ENCODE results near the gene ZSCAN26. TPM values are rescaled to one million over a fixed set of nuclear protein-coding genes. Genes with fewer than 3 reads are reported as not detected.
A peak's percentile ranks its signal among the peaks of the same experiment; 100 is the strongest.

Gene ZSCAN26
- total RNA-seq, 2 donors from 2014 or later = 8.2 to 22.8 TPM

DNA sequence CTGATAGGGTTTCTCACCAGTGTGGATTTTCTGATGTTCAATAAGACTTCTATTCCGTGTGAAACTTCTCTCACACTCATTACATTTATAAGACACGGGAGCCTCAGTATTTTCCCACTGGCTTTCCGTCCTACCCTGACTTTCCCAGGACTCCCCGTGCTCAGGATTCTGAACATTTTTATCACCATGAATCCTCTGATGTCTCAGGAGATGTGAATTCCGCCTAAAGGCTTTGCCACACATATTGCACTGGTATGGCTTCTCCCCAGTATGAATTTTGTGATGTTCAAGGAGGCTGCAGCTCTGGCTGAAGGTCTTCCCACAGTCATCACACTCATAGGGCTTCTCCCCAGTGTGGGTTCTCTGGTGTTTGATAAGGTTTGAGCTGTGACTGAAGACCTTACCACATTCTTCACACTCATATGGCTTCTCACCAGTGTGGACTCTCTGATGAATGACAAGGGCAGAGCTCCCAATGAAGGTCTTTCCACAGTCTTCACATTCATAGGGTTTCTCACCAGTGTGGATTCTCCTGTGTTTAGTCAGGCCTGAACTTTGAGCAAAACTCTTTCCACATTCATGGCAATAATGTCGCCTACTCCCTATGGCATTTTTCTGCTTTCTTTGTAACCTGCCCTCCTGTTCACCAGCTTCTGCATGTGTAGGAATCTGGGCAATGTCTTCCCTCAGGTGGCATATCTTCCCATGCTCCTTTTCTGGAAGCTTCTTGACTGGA, 21.6 kb upstream of the ZSCAN26 start:
- TF ChIP-seq, protein P1, sequence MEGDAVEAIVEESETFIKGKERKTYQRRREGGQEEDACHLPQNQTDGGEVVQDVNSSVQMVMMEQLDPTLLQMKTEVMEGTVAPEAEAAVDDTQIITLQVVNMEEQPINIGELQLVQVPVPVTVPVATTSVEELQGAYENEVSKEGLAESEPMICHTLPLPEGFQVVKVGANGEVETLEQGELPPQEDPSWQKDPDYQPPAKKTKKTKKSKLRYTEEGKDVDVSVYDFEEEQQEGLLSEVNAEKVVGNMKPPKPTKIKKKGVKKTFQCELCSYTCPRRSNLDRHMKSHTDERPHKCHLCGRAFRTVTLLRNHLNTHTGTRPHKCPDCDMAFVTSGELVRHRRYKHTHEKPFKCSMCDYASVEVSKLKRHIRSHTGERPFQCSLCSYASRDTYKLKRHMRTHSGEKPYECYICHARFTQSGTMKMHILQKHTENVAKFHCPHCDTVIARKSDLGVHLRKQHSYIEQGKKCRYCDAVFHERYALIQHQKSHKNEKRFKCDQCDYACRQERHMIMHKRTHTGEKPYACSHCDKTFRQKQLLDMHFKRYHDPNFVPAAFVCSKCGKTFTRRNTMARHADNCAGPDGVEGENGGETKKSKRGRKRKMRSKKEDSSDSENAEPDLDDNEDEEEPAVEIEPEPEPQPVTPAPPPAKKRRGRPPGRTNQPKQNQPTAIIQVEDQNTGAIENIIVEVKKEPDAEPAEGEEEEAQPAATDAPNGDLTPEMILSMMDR (IDR thresholded peaks at IDR 0.05) = no peak
- TF ChIP-seq POLR2A (IDR thresholded peaks at IDR 0.05) = no peak
- 83 to 90% methylated on average over 6 of the region's 6 CpGs for WGBS, 2 donors
- intact Hi-C loops (cut with DNase I) = no loop called here

DNA sequence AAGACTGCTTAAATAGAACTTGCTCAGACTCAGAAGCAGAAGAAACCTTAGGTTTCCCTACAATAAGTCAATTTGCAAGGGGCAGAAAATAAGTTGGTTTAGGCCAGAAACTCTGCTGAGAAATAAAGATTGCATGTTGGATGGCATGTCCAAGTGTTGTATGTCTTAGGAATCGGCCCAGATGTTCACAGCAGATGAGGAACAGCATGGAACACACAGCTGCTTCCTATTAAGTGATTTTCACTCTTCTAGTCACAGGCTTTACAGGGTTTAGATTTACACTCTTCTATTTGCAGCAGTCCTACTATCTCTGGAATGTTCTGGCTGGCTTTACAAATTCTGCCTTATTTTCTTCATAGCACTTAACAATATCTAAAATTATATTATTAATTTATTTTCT, 18.0 kb upstream of the ZSCAN26 start:
- Histone ChIP-seq H3K4me1 (peaks cover 14% of the 10 kb centered on the region), H3K4me3 (no peak overlapping the region), H3K36me3 (replicated peaks in 1 of 2; ENCODE audit: insufficient read depth in 1 of 2, low read depth in 2 of 2) (peaks cover 0 to 6% of the 10 kb centered on the region in 2 donors), H3K9me3 (no peaks in the 10 kb centered on the region), H3K27ac (no peak overlapping the region), H3K27me3 (no peaks in the 10 kb centered on the region)
- DNase-seq = no peak
- intact Hi-C loops (cut with DNase I) = no loop called here
- WGBS, 2 donors = 76 to 78% methylated on average over 1 of the region's 1 CpG
- TF ChIP-seq, protein P1 (IDR thresholded peaks at IDR 0.05) = no peak
- no peak for TF ChIP-seq POLR2A (IDR thresholded peaks at IDR 0.05)
- ATAC-seq = no peak

More for the DNA sequence above, 21.6 kb upstream of the ZSCAN26 start:
- H3K9me3 ChIP-seq = no peaks in the 10 kb centered on the region
- no peak overlapping the region for H3K27ac ChIP-seq
- H3K4me3 ChIP-seq = no peak overlapping the region
- DNase-seq = no peak
- H3K27me3 ChIP-seq = no peaks in the 10 kb centered on the region
- peaks cover 0 to 6% of the 10 kb centered on the region in 2 donors for H3K36me3 ChIP-seq (replicated peaks in 1 of 2; ENCODE audit: insufficient read depth in 1 of 2, low read depth in 2 of 2)
- ATAC-seq = no peak
- peaks cover under 1% of the 10 kb centered on the region for H3K4me1 ChIP-seq

DNA sequence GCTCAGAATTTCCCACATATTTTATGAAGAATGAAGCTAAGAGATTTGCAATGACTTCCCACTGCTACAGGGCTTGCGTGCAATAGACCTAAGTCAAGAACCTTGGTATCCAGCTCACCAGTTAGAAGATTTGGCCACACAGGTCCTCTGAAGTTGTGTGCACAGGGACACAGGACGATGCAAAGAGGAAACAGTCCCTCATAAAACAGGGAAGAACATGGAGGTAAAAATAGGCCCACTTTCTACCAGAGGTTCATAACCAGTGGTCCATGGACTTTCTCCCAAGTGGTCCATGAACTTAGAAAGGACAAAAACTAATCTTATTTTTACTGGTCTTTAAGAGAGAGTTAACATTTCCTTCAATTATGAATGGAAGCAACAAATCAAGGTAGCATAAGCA, 16.2 kb upstream of the ZSCAN26 start:
- Histone ChIP-seq H3K27me3 (no peaks in the 10 kb centered on the region), H3K9me3 (no peaks in the 10 kb centered on the region), H3K4me3 (no peak overlapping the region), H3K4me1 (peaks cover 14% of the 10 kb centered on the region), H3K27ac (no peak overlapping the region), H3K36me3 (replicated peaks in 1 of 2; ENCODE audit: insufficient read depth in 1 of 2, low read depth in 2 of 2) (peaks cover 0 to 2% of the 10 kb centered on the region in 2 donors)
- ATAC-seq (no peak), DNase-seq (no peak)
- 62 to 80% methylated on average over 2 of the region's 2 CpGs for WGBS, 2 donors
- intact Hi-C loops (cut with DNase I) = loop anchor here (10.0 kb wide), 1 partner anchor 126 kb away; the partner anchor contains the start of gene ZSCAN16
- TF ChIP-seq, protein P1 (IDR thresholded peaks at IDR 0.05) = no peak
- TF ChIP-seq POLR2A (IDR thresholded peaks at IDR 0.05) = no peak

DNA sequence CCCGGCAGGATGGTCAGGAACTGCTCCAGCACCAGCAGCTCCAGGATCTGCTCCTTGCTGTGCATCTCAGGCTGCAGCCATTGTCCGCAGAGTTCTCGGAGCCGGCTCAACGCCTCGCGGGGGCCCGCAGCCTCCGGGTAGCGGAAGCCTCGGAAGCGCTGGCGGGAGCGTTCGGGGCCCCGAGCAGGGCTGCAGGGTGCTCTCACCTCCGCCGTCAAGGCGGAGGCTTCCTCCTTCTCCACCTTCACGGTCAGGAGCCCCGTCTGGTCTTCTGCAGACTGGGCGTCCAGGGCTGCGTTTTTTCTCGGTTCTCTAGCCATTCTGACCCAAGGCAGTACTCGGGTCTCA, 15.3 kb upstream of the ZSCAN26 start:
- WGBS, 2 donors = 0% methylated on average over 6 to 24 of the region's 25 CpGs
- Histone ChIP-seq H3K4me3 (peak overlapping the region; percentile 80 to 93), H3K27me3 (no peaks in the 10 kb centered on the region), H3K27ac (peak overlapping the region in 2 of 4 donors; percentile 30 to 54), H3K9me3 (no peaks in the 10 kb centered on the region), H3K36me3 (replicated peaks in 1 of 2; ENCODE audit: insufficient read depth in 1 of 2, low read depth in 2 of 2) (peaks cover 0 to 2% of the 10 kb centered on the region in 2 donors), H3K4me1 (peaks cover 14% of the 10 kb centered on the region)
- peak in 2 of 4 donors; percentile 12 to 13 for DNase-seq
- intact Hi-C loops (cut with DNase I) = loop anchor here (10.0 kb wide), 1 partner anchor 127 kb away; the partner anchor contains the start of gene ZSCAN16
- no peak for TF ChIP-seq POLR2A (IDR thresholded peaks at IDR 0.05)
- TF ChIP-seq, protein P1 (IDR thresholded peaks at IDR 0.05) = no peak
- ATAC-seq = peak; percentile 42

Data from body of pancreas (tissue), 4 donors.